Transverse colon (tissue), 4 donors: Measurements from ENCODE around the gene FILIP1L.

Experiments
- EP300 ChIP-seq: sonication (generic); formaldehyde crosslinking; IDR thresholded peaks from one replicate; pipeline ENCODE4 v1.6.1; 2017; ENCODE audit warnings: antibody characterized with exemption, low read depth
- POLR2A ChIP-seq: fragments of 450-650 bp; IDR thresholded peaks from one replicate; pipeline ENCODE4 v1.6.1; 2016; ENCODE audit warnings: antibody characterized with exemption, mild to moderate bottlenecking, moderate library complexity
- POLR2AphosphoS5 ChIP-seq, 3 donors: sonication (generic); formaldehyde crosslinking; IDR thresholded peaks; one replicate each; pipeline ENCODE4 v1.6.1; 2016; ENCODE audit warnings: antibody characterized with exemption in 3 of 3
- TF ChIP-seq, protein P1 (sequence below), 5 experiments: fragments of 200-600 bp in 3 of 5; fragments of 450-650 bp in 2 of 5; sonication (generic) in 3 of 5; IDR thresholded peaks; 1 replicate in 2 of 5; 2 replicates in 3 of 5; pipeline ENCODE4 v1.5.1; 2016 to 2017; ENCODE audit warnings: antibody characterized with exemption in 5 of 5, inconsistent platforms in 3 of 5, mild to moderate bottlenecking in 2 of 5, moderate library complexity in 1 of 5

DNA sequence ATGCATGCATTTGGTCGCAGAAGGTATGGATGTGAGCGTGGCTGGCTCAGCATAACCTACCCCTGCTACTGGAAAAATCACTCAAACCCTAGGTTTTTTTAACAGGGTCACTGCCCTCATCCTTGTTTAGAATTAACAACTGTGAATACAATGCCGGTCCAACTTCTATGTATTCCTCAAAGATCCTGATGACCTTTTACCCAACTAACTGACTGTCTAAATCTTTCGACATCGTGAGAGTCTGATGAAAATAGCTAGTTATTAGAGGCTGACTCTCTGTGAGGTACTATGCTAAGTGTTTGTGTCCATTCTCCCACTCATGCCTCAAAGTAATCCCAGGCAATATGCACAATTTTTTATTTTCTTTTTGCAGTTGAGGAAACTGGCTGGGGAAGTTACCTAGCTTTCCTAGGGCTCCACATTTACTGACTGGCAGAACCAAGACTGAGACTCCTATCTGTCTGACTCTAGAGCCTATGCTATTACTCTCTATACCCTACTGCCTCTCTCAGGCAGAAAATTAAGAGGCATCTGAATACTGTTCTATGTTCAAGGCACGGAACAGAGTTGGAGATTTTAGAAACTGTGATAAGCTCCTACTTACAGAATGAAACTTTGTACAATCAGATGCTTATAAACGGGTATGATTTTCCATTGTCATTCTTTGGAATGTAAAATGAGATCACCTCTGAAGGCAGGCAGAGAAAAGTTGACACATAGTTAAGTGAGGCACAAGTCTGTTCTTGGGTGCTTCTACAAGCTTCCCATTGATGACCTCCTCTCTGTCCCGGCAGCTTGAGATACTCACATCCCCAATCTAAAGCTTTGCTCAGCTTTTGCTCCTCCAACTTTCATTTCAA is 56.4 kb downstream of the FILIP1L start:
- TF ChIP-seq POLR2A = no peak
- no peak for TF ChIP-seq EP300
- TF ChIP-seq, protein P1, sequence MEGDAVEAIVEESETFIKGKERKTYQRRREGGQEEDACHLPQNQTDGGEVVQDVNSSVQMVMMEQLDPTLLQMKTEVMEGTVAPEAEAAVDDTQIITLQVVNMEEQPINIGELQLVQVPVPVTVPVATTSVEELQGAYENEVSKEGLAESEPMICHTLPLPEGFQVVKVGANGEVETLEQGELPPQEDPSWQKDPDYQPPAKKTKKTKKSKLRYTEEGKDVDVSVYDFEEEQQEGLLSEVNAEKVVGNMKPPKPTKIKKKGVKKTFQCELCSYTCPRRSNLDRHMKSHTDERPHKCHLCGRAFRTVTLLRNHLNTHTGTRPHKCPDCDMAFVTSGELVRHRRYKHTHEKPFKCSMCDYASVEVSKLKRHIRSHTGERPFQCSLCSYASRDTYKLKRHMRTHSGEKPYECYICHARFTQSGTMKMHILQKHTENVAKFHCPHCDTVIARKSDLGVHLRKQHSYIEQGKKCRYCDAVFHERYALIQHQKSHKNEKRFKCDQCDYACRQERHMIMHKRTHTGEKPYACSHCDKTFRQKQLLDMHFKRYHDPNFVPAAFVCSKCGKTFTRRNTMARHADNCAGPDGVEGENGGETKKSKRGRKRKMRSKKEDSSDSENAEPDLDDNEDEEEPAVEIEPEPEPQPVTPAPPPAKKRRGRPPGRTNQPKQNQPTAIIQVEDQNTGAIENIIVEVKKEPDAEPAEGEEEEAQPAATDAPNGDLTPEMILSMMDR (IDR thresholded peaks at IDR 0.05) = no peak
- TF ChIP-seq POLR2AphosphoS5 (IDR thresholded peaks at IDR 0.05) = no peak
